GM12878 (cell line): ENCODE data around the gene ACACB. TPM values are rescaled to one million over a fixed set of nuclear protein-coding genes. Genes with fewer than 3 reads are reported as not detected.

Source experiments
- ATAC-seq: fragments of 200-7000 bp; cut with Tn5 transposase; 3 replicates; pipeline ENCODE4 v1.9.1; 2020; ENCODE audit warnings: mild to moderate bottlenecking, moderate library complexity
- BruUV-seq: library from RNA; stranded (reverse); fragments of 400-500 nt; replicated peaks from 2 replicates; lab custom pipeline; 2021; lab: Mats Ljungman, UMichigan
- CTCF ChIA-PET: fragments of 300-600 bp; sonication (Branson Sonifier 250); formaldehyde crosslinking; extraction: SDS; loops from one replicate; lab custom pipeline; 2021; ENCODE audit warnings: inconsistent platforms; lab: Yijun Ruan, JAX
- POLR2A ChIA-PET: fragments of 350-600 bp; formaldehyde crosslinking; extraction: SDS; loops from one replicate; lab custom pipeline; 2021; ENCODE audit warnings: inconsistent platforms; lab: Charles Lee
- RAD21 ChIA-PET: fragments of 300-600 bp; sonication (Branson Sonifier 250); formaldehyde crosslinking; loops from one replicate; lab custom pipeline; 2023; ENCODE audit warnings: antibody characterized with exemption; ENCODE audit not compliant: unreplicated experiment; lab: Charles Lee
- SMC1A ChIA-PET: fragments of 300-600 bp; sonication (Branson Sonifier 250); formaldehyde crosslinking; loops from one replicate; lab custom pipeline; 2023; ENCODE audit not compliant: unreplicated experiment, uncharacterized antibody; lab: Charles Lee
- DNase-seq: peaks from one replicate; pipeline ENCODE4 v3.0.0-alpha.2; 2011; ENCODE audit warnings: low read depth, low spot score
- FAIRE-seq: peaks from 3 replicates; lab custom pipeline; 2011; peaks lifted over from hg19 to GRCh38; lab: Jason Lieb, UNC
- H2AFZ ChIP-seq: 2 replicates; pipeline ENCODE4 v1.6.0; 2011; ENCODE audit warnings: low read depth, low read length, control low read depth; ENCODE audit not compliant: control insufficient read depth
- H3K27ac ChIP-seq: 2 replicates; pipeline ENCODE4 v1.5.1; 2011; ENCODE audit warnings: control low read depth; ENCODE audit not compliant: control insufficient read depth, insufficient read depth
- H3K27me3 ChIP-seq, 2 experiments: replicated peaks in 1 of 2; 2 replicates each; pipeline versions ENCODE4 v1.6.0 to v1.6.1; 2011; ENCODE audit warnings: low read length in 1 of 2; ENCODE audit not compliant: control insufficient read depth in 2 of 2, insufficient read depth in 2 of 2
- H3K36me3 ChIP-seq, 2 experiments: 2 replicates each; pipeline ENCODE4 v1.5.1; 2011; ENCODE audit warnings: low read length in 1 of 2; ENCODE audit not compliant: control insufficient read depth in 2 of 2, insufficient read depth in 2 of 2
- H3K4me1 ChIP-seq: 2 replicates; pipeline ENCODE4 v1.6.1; 2011; ENCODE audit warnings: mild to moderate bottlenecking, low read length, moderate library complexity, mixed read lengths; ENCODE audit not compliant: control insufficient read depth, insufficient read depth
- H3K4me2 ChIP-seq: 2 replicates; pipeline ENCODE4 v1.6.0; 2011; ENCODE audit warnings: control low read depth; ENCODE audit not compliant: control insufficient read depth, insufficient read depth
- H3K4me3 ChIP-seq: fragments of 200-600 bp; sonication (generic); 2 replicates; pipeline ENCODE4 v1.5.1; 2016
- H3K79me2 ChIP-seq: 2 replicates; pipeline ENCODE4 v1.6.0; 2011; ENCODE audit warnings: low read length; ENCODE audit not compliant: control insufficient read depth, insufficient read depth
- H3K9ac ChIP-seq: 2 replicates; pipeline ENCODE4 v1.8.0; 2011; ENCODE audit warnings: low read length, control low read depth, mixed read lengths; ENCODE audit not compliant: control insufficient read depth, insufficient read depth
- H3K9me3 ChIP-seq: replicated peaks from 3 replicates; pipeline ENCODE4 v1.5.1; 2011; ENCODE audit warnings: mild to moderate bottlenecking, low read length; ENCODE audit not compliant: control insufficient read depth, insufficient read depth
- H4K20me1 ChIP-seq: 2 replicates; pipeline ENCODE4 v1.6.0; 2011; ENCODE audit not compliant: control insufficient read depth, insufficient read depth
- BCLAF1 ChIP-seq: fragments of 450-650 bp; IDR thresholded peaks from 2 replicates; pipeline ENCODE4 v1.6.1; 2017; ENCODE audit warnings: antibody characterized with exemption, mild to moderate bottlenecking, moderate library complexity
- IKZF2 ChIP-seq, 2 experiments: fragments of 450-650 bp; IDR thresholded peaks; 2 replicates each; pipeline ENCODE4 v1.6.1; 2017; ENCODE audit warnings: mild to moderate bottlenecking in 2 of 2, moderate library complexity in 2 of 2
- MEF2B ChIP-seq: fragments of 450-650 bp; IDR thresholded peaks from 2 replicates; pipeline ENCODE4 v1.6.1; 2018; ENCODE audit warnings: mild to moderate bottlenecking, moderate library complexity; ENCODE audit not compliant: partially characterized antibody, poor library complexity, severe bottlenecking
- MLLT1 ChIP-seq: fragments of 450-650 bp; IDR thresholded peaks from 2 replicates; pipeline ENCODE4 v1.6.1; 2016; ENCODE audit warnings: mild to moderate bottlenecking
- NKRF ChIP-seq: fragments of 450-650 bp; conservative IDR thresholded peaks from 2 replicates; pipeline ENCODE4 v1.6.1; 2017; ENCODE audit warnings: mild to moderate bottlenecking, moderate library complexity
- PML ChIP-seq: IDR thresholded peaks from 2 replicates; pipeline ENCODE4 v1.6.1; 2012; ENCODE audit warnings: low read length, inconsistent platforms
- PRDM15 ChIP-seq: fragments of 450-650 bp; formaldehyde crosslinking; IDR thresholded peaks from 2 replicates; pipeline ENCODE4 v1.4.0; 2020; ENCODE audit warnings: mild to moderate bottlenecking, moderate library complexity
- RB1 ChIP-seq: fragments of 450-650 bp; formaldehyde crosslinking; IDR thresholded peaks from 2 replicates; pipeline ENCODE4 v1.6.1; 2017; ENCODE audit warnings: mild to moderate bottlenecking, borderline replicate concordance
- RCOR1 ChIP-seq: conservative IDR thresholded peaks from 2 replicates; pipeline ENCODE4 v1.6.1; 2012; ENCODE audit warnings: low read depth, low read length, improper control_type of control experiment
- SIX5 ChIP-seq: IDR thresholded peaks from 2 replicates; pipeline ENCODE4 v1.6.1; 2011; ENCODE audit warnings: mild to moderate bottlenecking, low read depth, low read length, moderate library complexity; ENCODE audit not compliant: severe bottlenecking
- SKIL ChIP-seq: fragments of 450-650 bp; IDR thresholded peaks from 2 replicates; pipeline ENCODE4 v1.6.1; 2017; ENCODE audit warnings: mild to moderate bottlenecking, low read depth, inconsistent platforms; ENCODE audit not compliant: poor library complexity, severe bottlenecking
- TARDBP ChIP-seq: IDR thresholded peaks from 2 replicates; pipeline ENCODE4 v1.6.1; 2016; ENCODE audit warnings: borderline replicate concordance
- WGBS: methylation state at CpG from one replicate; pipeline ENCODE4 v1.1.6; 2016; ENCODE audit warnings: low lambda C conversion rate; ENCODE audit not compliant: insufficient replicate concordance, insufficient coverage; ENCODE audit errors: missing lambda C conversion rate; 5-methylcytosine and 5-hydroxymethylcytosine counted together
- in situ Hi-C: fragments of 300-500 bp; cut with MboI; formaldehyde crosslinking; loops from 9 replicates; pipeline ENCODE4 v1.14.3; 2018; ENCODE audit warnings: mixed read lengths
- intact Hi-C: fragments of 100-400 bp; cut with micrococcal nuclease; formaldehyde crosslinking; loops from one replicate; pipeline ENCODE4 v1.14.2; 2022; ENCODE audit not compliant: unreplicated experiment
- polyA plus RNA-seq, 11 experiments: library from polyadenylated mRNA; depleted of rRNA in 4 of 11; unstranded in 6 of 11; stranded (reverse) in 5 of 11; fragments of >200 nt; fragmentation: Nextera tagmentation in 4 of 11; fragmentation: Illumina TruSeq in 1 of 11; extraction: Ambion mirVana in 4 of 11; extraction: Trizol in 1 of 11; gene quantifications; 1 replicate in 1 of 11; 2 replicates in 10 of 11; pipeline versions ENCODE4 v1.2.1 to v1.2.3, GENCODE V29; 2011 to 2016; ENCODE audit warnings: inconsistent platforms in 2 of 11, missing spikeins in 2 of 11, low read depth in 1 of 11
- total RNA-seq, 4 experiments: library from RNA; depleted of rRNA in 3 of 4; stranded (reverse); fragments of >200 nt in 3 of 4; fragmentation: Illumina TruSeq in 1 of 4; extraction: Trizol in 1 of 4; gene quantifications; 2 replicates each; pipeline versions ENCODE4 v1.2.1 to v1.2.3, GENCODE V29; 2013 to 2021

The ACACB gene
- total and polyA plus RNA-seq, 10 of the 15 experiments (the other 5 are each of a cell fraction or from before 2014, with no cell fraction given): 0.05 to 1.9 (median 0.38) TPM; not detected in 2

- ChIA-PET RAD21 (no interaction called here), CTCF (no interaction called here)
- no peak for DNase-seq
- no peak for TF ChIP-seq RCOR1
- no peak for TF ChIP-seq BCLAF1
- no peak for TF ChIP-seq PML
- no peak for TF ChIP-seq SKIL
- TF ChIP-seq NKRF: no peak
- no peak for TF ChIP-seq SIX5
- no peak for TF ChIP-seq MEF2B
- TF ChIP-seq TARDBP: no peak
- TF ChIP-seq RB1: no peak
- no peak for TF ChIP-seq PRDM15 (CRISPR knock-in tag)
- TF ChIP-seq IKZF2 (IDR thresholded peaks at IDR 0.05): no peak
- TF ChIP-seq MLLT1: no peak
Measured at GRCh38 chr12:109287181-109287580, 170.8 kb downstream of the ACACB start.

More at GRCh38 chr12:109287181-109287580, 170.8 kb downstream of the ACACB start:
- SMC1A ChIA-PET: no interaction called here
- Histone ChIP-seq H3K36me3 (no peaks in the 10 kb centered on the region), H3K4me1 (no peaks in the 10 kb centered on the region), H3K27me3 (peaks cover 0 to 1% of the 10 kb centered on the region in 2 experiments; a peak in 1 of 4 replicates), H4K20me1 (no peaks in the 10 kb centered on the region), H3K27ac (no peak overlapping the region), H3K9ac (no peak overlapping the region), H3K4me2 (no peak overlapping the region), H3K9me3 (no peaks in the 10 kb centered on the region), H3K4me3 (no peak overlapping the region), H2AFZ (no peak overlapping the region), H3K79me2 (no peaks in the 10 kb centered on the region)
- no peak for FAIRE-seq
- POLR2A ChIA-PET: no interaction called here
- no TSS peak for BruUV-seq
- in situ Hi-C loops: no loop called here
- WGBS: 60% methylated on average over 5 of the region's 7 CpGs
- no peak for ATAC-seq
- intact Hi-C loops: no loop called here
